ENCODE results near the gene IRX4.

Gene IRX4

GRCh38 chr5:1892685-1893445, 10.1 kb upstream of the IRX4 start:
- Histone ChIP-seq H3K9me3 (ENCODE audit: severe bottlenecking) (no peaks in the 10 kb centered on the region), H3K27me3 (ENCODE audit: insufficient read depth, low read depth, severe bottlenecking) (peaks cover 100% of the 10 kb centered on the region), H3K36me3 (no peaks in the 10 kb centered on the region), H3K4me3 (ENCODE audit: low read depth, low read length) (no peak overlapping the region), H3K27ac (no peak overlapping the region)
- no peak for DNase-seq
- TF ChIP-seq CTCF (IDR thresholded peaks at IDR 0.05; ENCODE audit: low read depth, low read length): no peak

GRCh38 chr5:1892211-1892610, 9.5 kb upstream of the IRX4 start:
- no peak for TF ChIP-seq CTCF (IDR thresholded peaks at IDR 0.05; ENCODE audit: low read depth, low read length)
- no peak for DNase-seq
- H3K4me3 ChIP-seq (ENCODE audit: low read depth, low read length): no peak overlapping the region
- peaks cover 2% of the 10 kb centered on the region for H3K9me3 ChIP-seq (ENCODE audit: severe bottlenecking)
- no peak overlapping the region for H3K27ac ChIP-seq
- H3K36me3 ChIP-seq: no peaks in the 10 kb centered on the region
- peaks cover 100% of the 10 kb centered on the region for H3K27me3 ChIP-seq (ENCODE audit: insufficient read depth, low read depth, severe bottlenecking)

- H3K36me3 ChIP-seq: no peaks in the 10 kb centered on the region
- DNase-seq: no peak
- no peak for TF ChIP-seq CTCF (IDR thresholded peaks at IDR 0.05; ENCODE audit: low read depth, low read length)
- no peak overlapping the region for H3K4me3 ChIP-seq (ENCODE audit: low read depth, low read length)
- H3K9me3 ChIP-seq (ENCODE audit: severe bottlenecking): peaks cover 8% of the 10 kb centered on the region
- peaks cover 97% of the 10 kb centered on the region for H3K27me3 ChIP-seq (ENCODE audit: insufficient read depth, low read depth, severe bottlenecking)
- H3K27ac ChIP-seq: no peak overlapping the region
Observed at GRCh38 chr5:1891391-1891790, 8.7 kb upstream of the IRX4 start.

- no peak for DNase-seq
- Histone ChIP-seq H3K27ac (no peak overlapping the region), H3K9me3 (ENCODE audit: severe bottlenecking) (peaks cover 19% of the 10 kb centered on the region), H3K36me3 (no peaks in the 10 kb centered on the region), H3K27me3 (ENCODE audit: insufficient read depth, low read depth, severe bottlenecking) (peaks cover 97% of the 10 kb centered on the region), H3K4me3 (ENCODE audit: low read depth, low read length) (no peak overlapping the region)
- TF ChIP-seq CTCF (IDR thresholded peaks at IDR 0.05; ENCODE audit: low read depth, low read length): no peak
Observed at GRCh38 chr5:1890296-1890695, 7.6 kb upstream of the IRX4 start.

- Histone ChIP-seq H3K9me3 (ENCODE audit: severe bottlenecking) (peaks cover 21% of the 10 kb centered on the region), H3K27ac (no peak overlapping the region), H3K27me3 (ENCODE audit: insufficient read depth, low read depth, severe bottlenecking) (peaks cover 97% of the 10 kb centered on the region), H3K36me3 (no peaks in the 10 kb centered on the region), H3K4me3 (ENCODE audit: low read depth, low read length) (no peak overlapping the region)
- DNase-seq: no peak
- TF ChIP-seq CTCF (IDR thresholded peaks at IDR 0.05; ENCODE audit: low read depth, low read length): no peak
Observed at GRCh38 chr5:1889321-1890065, 6.8 kb upstream of the IRX4 start.
